HEK293T (cell line): Measurements from ENCODE around the gene KCNB1.

Experiments
- ARNT ChIP-seq: fragments of 450-650 bp; IDR thresholded peaks from 2 replicates; pipeline ENCODE4 v1.6.1; 2017; ENCODE audit warnings: mild to moderate bottlenecking
- BHLHE40 ChIP-seq: fragments of 450-650 bp; IDR thresholded peaks from 2 replicates; pipeline ENCODE4 v1.6.1; 2016; ENCODE audit warnings: mild to moderate bottlenecking, moderate library complexity, borderline replicate concordance
- CTBP1 ChIP-seq: fragments of 450-650 bp; IDR thresholded peaks from 2 replicates; pipeline ENCODE4 v1.6.1; 2016; ENCODE audit warnings: borderline replicate concordance
- ELF4 ChIP-seq: fragments of 450-650 bp; IDR thresholded peaks from 2 replicates; pipeline ENCODE4 v1.6.1; 2017; ENCODE audit warnings: antibody characterized with exemption
- FOXA1 ChIP-seq: fragments of 450-650 bp; IDR thresholded peaks from 2 replicates; pipeline ENCODE4 v1.6.1; 2016; ENCODE audit warnings: mild to moderate bottlenecking
- FOXK2 ChIP-seq: fragments of 450-650 bp; IDR thresholded peaks from 2 replicates; pipeline ENCODE4 v1.6.1; 2016; ENCODE audit warnings: mild to moderate bottlenecking
- FOXM1 ChIP-seq: fragments of 450-650 bp; IDR thresholded peaks from 2 replicates; pipeline ENCODE4 v1.6.1; 2017; ENCODE audit warnings: mild to moderate bottlenecking, borderline replicate concordance
- HDGF ChIP-seq: fragments of 450-650 bp; IDR thresholded peaks from 2 replicates; pipeline ENCODE4 v1.6.1; 2017; ENCODE audit warnings: antibody characterized with exemption, borderline replicate concordance
- L3MBTL2 ChIP-seq: fragments of 450-650 bp; conservative IDR thresholded peaks from 2 replicates; pipeline ENCODE4 v1.6.1; 2016; ENCODE audit warnings: mild to moderate bottlenecking
- LEF1 ChIP-seq: fragments of 450-650 bp; IDR thresholded peaks from 2 replicates; pipeline ENCODE4 v1.6.1; 2017; ENCODE audit warnings: mild to moderate bottlenecking, borderline replicate concordance
- NFRKB ChIP-seq: fragments of 450-650 bp; IDR thresholded peaks from 2 replicates; pipeline ENCODE4 v1.6.1; 2016; ENCODE audit warnings: mild to moderate bottlenecking, moderate library complexity
- SP1 ChIP-seq: fragments of 450-650 bp; IDR thresholded peaks from 2 replicates; pipeline ENCODE4 v1.6.1; 2017
- SUZ12 ChIP-seq: fragments of 450-650 bp; IDR thresholded peaks from 2 replicates; pipeline ENCODE4 v1.6.1; 2016; ENCODE audit warnings: mild to moderate bottlenecking
- TARDBP ChIP-seq: fragments of 450-650 bp; IDR thresholded peaks from 2 replicates; pipeline ENCODE4 v1.6.1; 2016

DNA sequence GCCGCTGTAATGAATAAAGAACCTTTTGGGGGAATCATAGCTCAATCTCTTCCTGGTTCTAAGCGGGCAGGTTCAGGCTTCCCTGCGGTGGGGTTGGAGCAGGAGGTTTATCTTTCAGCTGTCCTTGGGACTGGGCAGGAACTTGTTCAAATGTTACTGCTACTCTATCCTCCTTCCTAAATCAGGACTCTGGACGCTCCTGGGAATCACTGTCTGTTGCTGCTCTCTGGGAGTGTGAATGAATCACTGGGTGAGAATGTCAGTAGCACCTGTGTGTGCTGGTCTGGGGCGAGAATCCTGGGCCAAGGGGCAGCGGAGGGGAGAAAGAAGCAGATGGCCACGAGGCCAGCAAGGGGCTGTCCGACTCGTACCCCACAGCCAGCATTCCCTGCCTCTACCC is 139.2 kb downstream of the KCNB1 start:
- TF ChIP-seq L3MBTL2 (no peak), SP1 (no peak), BHLHE40 (no peak), TARDBP (no peak), LEF1 (no peak), FOXA1 (no peak), HDGF (no peak), ELF4 (no peak), FOXK2 (no peak), CTBP1 (no peak), FOXM1 (no peak), NFRKB (no peak), SUZ12 (no peak), ARNT (no peak)
